Bronchial epithelial cell (primary cell): ENCODE data around the gene LAMC3. TPM values are rescaled to one million over a fixed set of nuclear protein-coding genes. Genes with fewer than 3 reads are reported as not detected.
"Not testable (repeated sequence)": the region's sequence is repeated elsewhere in the genome, so short reads cannot be mapped to it uniquely, and the experiment has no call there.

Source experiments
- DNase-seq: peaks from one replicate; pipeline ENCODE4 v3.0.0-alpha.2; 2010; ENCODE audit warnings: low read depth
- FAIRE-seq: peaks from 2 replicates; lab custom pipeline; 2011; peaks lifted over from hg19 to GRCh38; lab: Jason Lieb, UNC
- H3K27me3 ChIP-seq: 2 replicates; pipeline ENCODE4 v1.5.1; 2011; ENCODE audit warnings: low read length; ENCODE audit not compliant: control insufficient read depth, insufficient read depth
- H3K36me3 ChIP-seq: 2 replicates; pipeline ENCODE4 v1.5.1; 2011; ENCODE audit warnings: low read length; ENCODE audit not compliant: control insufficient read depth, insufficient read depth
- H3K4me3 ChIP-seq: 2 replicates; pipeline ENCODE4 v1.5.1; 2011; ENCODE audit warnings: mild to moderate bottlenecking, low read depth, low read length, control low read depth
- CTCF ChIP-seq: IDR thresholded peaks from 2 replicates; pipeline ENCODE4 v1.5.1; 2011; ENCODE audit warnings: mild to moderate bottlenecking, moderate library complexity, low read length, control low read depth, inconsistent platforms; ENCODE audit not compliant: insufficient read depth, severe bottlenecking
- total RNA-seq: library from RNA; depleted of rRNA; stranded (reverse); fragments of >200 nt; gene quantifications from 2 replicates; pipeline ENCODE4 v1.2.1, GENCODE V29; 2014

Gene LAMC3
- total RNA-seq, 1 donor from 2014 or later: not detected

- H3K36me3 ChIP-seq: no peaks in the 10 kb centered on the region
- no peak overlapping the region for H3K4me3 ChIP-seq
- TF ChIP-seq CTCF: no peak
- FAIRE-seq (no peak), DNase-seq (no peak)
- no peaks in the 10 kb centered on the region for H3K27me3 ChIP-seq
These were observed 103.6 kb downstream of the LAMC3 start for GRCh38 chr9:131112374-131113154.

GRCh38 chr9:131113655-131114054 lies 104.7 kb downstream of the LAMC3 start:
- DNase-seq: no peak
- Histone ChIP-seq H3K4me3 (no peak overlapping the region), H3K36me3 (no peaks in the 10 kb centered on the region), H3K27me3 (no peaks in the 10 kb centered on the region)
- TF ChIP-seq CTCF: no peak
- FAIRE-seq: no peak

- no peak for TF ChIP-seq CTCF
- DNase-seq (no peak), FAIRE-seq (no peak)
- Histone ChIP-seq H3K36me3 (no peaks in the 10 kb centered on the region), H3K27me3 (no peaks in the 10 kb centered on the region), H3K4me3 (no peak overlapping the region)
These were observed 105.1 kb downstream of the LAMC3 start for GRCh38 chr9:131114084-131114535.

GRCh38 chr9:131115360-131115742 lies 106.4 kb downstream of the LAMC3 start:
- not testable (repeated sequence) for H3K4me3 ChIP-seq, FAIRE-seq, H3K36me3 ChIP-seq, H3K27me3 ChIP-seq, DNase-seq

- FAIRE-seq: no peak
- Histone ChIP-seq H3K27me3 (no peaks in the 10 kb centered on the region), H3K36me3 (no peaks in the 10 kb centered on the region), H3K4me3 (no peak overlapping the region)
- TF ChIP-seq CTCF: no peak
- no peak for DNase-seq
These were observed 107.5 kb downstream of the LAMC3 start for GRCh38 chr9:131116281-131117120.

GRCh38 chr9:131117121-131117761 lies 108.3 kb downstream of the LAMC3 start:
- FAIRE-seq (no peak), DNase-seq (no peak)
- no peaks in the 10 kb centered on the region for H3K27me3 ChIP-seq
- TF ChIP-seq CTCF: no peak
- no peak overlapping the region for H3K4me3 ChIP-seq
- no peaks in the 10 kb centered on the region for H3K36me3 ChIP-seq
